ENCODE results near the gene HS3ST3B1. TPM values are rescaled to one million over a fixed set of nuclear protein-coding genes. Genes with fewer than 3 reads are reported as not detected.

The HS3ST3B1 gene
- total and polyA plus RNA-seq, 2 of the 4 experiments (the other 2 are of a cell fraction) = 3.1 to 4.3 TPM

- Histone ChIP-seq H3K4me3 (ENCODE audit: insufficient read depth, low read depth, low read length) (no peak overlapping the region), H3K79me1 (ENCODE audit: low read depth in 1 of 2, low read length in 2 of 2) (no peaks in the 10 kb centered on the region), H4K8ac (ENCODE audit: low read depth in 2 of 2, low read length in 2 of 2) (no peak overlapping the region), H4K20me1 (ENCODE audit: insufficient read depth, low read length) (no peaks in the 10 kb centered on the region), H3K36me3 (ENCODE audit: control insufficient read depth, insufficient read depth, low read length) (no peaks in the 10 kb centered on the region), H2BK15ac (ENCODE audit: low read depth, low read length) (no peak overlapping the region), H2AK5ac (ENCODE audit: low read depth, low read length) (no peak overlapping the region), H3K27me3 (ENCODE audit: control insufficient read depth, insufficient read depth, low read length) (peaks cover 23% of the 10 kb centered on the region), H3K27ac (ENCODE audit: insufficient read depth, low read length) (no peak overlapping the region), H3K23ac (ENCODE audit: low read depth, low read length) (no peak overlapping the region), H2AK9ac (replicated peaks; ENCODE audit: low read depth, low read length, poor library complexity) (no peak overlapping the region), H3K56ac (ENCODE audit: extremely low read depth, insufficient read depth, low read length) (no peak overlapping the region), H2AFZ (replicated peaks; ENCODE audit: low read length, poor library complexity) (no peak overlapping the region), H3K14ac (replicated peaks; ENCODE audit: low read depth, low read length) (no peak overlapping the region), H3K18ac (ENCODE audit: low read depth, low read length) (no peak overlapping the region), H3K9me1 (ENCODE audit: insufficient read depth, low read length) (no peaks in the 10 kb centered on the region), H3K4me1 (ENCODE audit: control insufficient read depth, insufficient read depth, low read length) (no peaks in the 10 kb centered on the region), H4K91ac (ENCODE audit: insufficient read depth, low read depth, low read length) (no peak overlapping the region), H2BK120ac (ENCODE audit: low read depth, low read length) (no peak overlapping the region), H3K9ac (ENCODE audit: low read depth, low read length) (no peak overlapping the region), H4K5ac (ENCODE audit: low read depth, low read length) (no peak overlapping the region), H2BK5ac (ENCODE audit: low read depth, low read length, poor library complexity, severe bottlenecking) (no peak overlapping the region), H3K4ac (ENCODE audit: low read depth, low read length) (no peak overlapping the region), H2BK20ac (ENCODE audit: low read depth, low read length) (no peak overlapping the region), H3K4me2 (ENCODE audit: low read depth, low read length) (no peak overlapping the region), H3K9me3 (ENCODE audit: control insufficient read depth, insufficient read depth, low read length) (no peaks in the 10 kb centered on the region)
- ChIA-PET CTCF (interaction anchor here (0.6 kb wide), 1 partner anchor 34 kb away, joined by 3 read pairs; no protein-coding TSS in a partner anchor), POLR2A (ENCODE audit: unreplicated experiment) (no interaction called here)
- no TSS peak for BruUV-seq (replicated peaks)
- ATAC-seq (ENCODE audit: low read depth) (no peak), DNase-seq (no peak)
- in situ Hi-C loops (cut with MboI; ENCODE audit: low sequenced_read_pairs) = no loop called here
- dilution Hi-C loops (cut with HindIII; ENCODE audit: low sequenced_read_pairs, unreplicated experiment) = no loop called here
- intact Hi-C loops (cut with micrococcal nuclease) = no loop called here
- TF ChIP-seq POLR2A (IDR thresholded peaks at IDR 0.05; ENCODE audit: low read depth, low read length) = no peak
- no peak for TF ChIP-seq FOS (IDR thresholded peaks at IDR 0.05; ENCODE audit: low read depth, low read length)
- TF ChIP-seq NFE2L2 (IDR thresholded peaks at IDR 0.05; ENCODE audit: low read depth, low read length) = no peak
- no peak for TF ChIP-seq CHD1 (IDR thresholded peaks at IDR 0.05; ENCODE audit: low read depth, low read length)
- TF ChIP-seq SMC3 (IDR thresholded peaks at IDR 0.05; ENCODE audit: low read depth, low read length) = no peak
- TF ChIP-seq MXI1 (IDR thresholded peaks at IDR 0.05; ENCODE audit: borderline replicate concordance, low read depth, low read length) = no peak
- WGBS, 2 experiments (ENCODE audit: extremely low coverage in 2 of 2, insufficient read length in 1 of 2) = no CpG with 5 or more reads among the region's 2 CpGs
These were observed 18.2 kb upstream of the HS3ST3B1 start for GRCh38 chr17:14282726-14283125.
